Epithelial cell of proximal tubule (primary cell): ENCODE data around the gene DMAC2L. TPM values are rescaled to one million over a fixed set of nuclear protein-coding genes. Genes with fewer than 3 reads are reported as not detected.

ENCODE experiments used
- DNase-seq: peaks from one replicate; pipeline ENCODE4 v3.0.0-alpha.2; 2011; ENCODE audit warnings: low read depth
- H3K4me3 ChIP-seq: 2 replicates; pipeline ENCODE4 v1.5.1; 2011; ENCODE audit warnings: low read depth, mild to moderate bottlenecking, low read length
- total RNA-seq: library from RNA; depleted of rRNA; stranded (reverse); fragments of >200 nt; gene quantifications from 2 replicates; pipeline ENCODE4 v1.2.3, GENCODE V29; 2015
- TF ChIP-seq, protein P1 (sequence below): conservative IDR thresholded peaks from 2 replicates; pipeline ENCODE4 v1.5.1; 2012; ENCODE audit warnings: low read depth, mild to moderate bottlenecking, low read length

DMAC2L gene
- total RNA-seq: 5.4 and 9.5 TPM in 2 replicates

GRCh38 chr14:50311972-50312733 is at the start of gene DMAC2L, which contains the start of gene L2HGDH:
DMAC2L (plus strand) TSS chr14:50312324; CDS start chr14:50321488, 9,164 bp downstream.
L2HGDH (minus strand) TSS chr14:50312229; CDS start chr14:50312150, 79 bp downstream.
- TF ChIP-seq, protein P1, sequence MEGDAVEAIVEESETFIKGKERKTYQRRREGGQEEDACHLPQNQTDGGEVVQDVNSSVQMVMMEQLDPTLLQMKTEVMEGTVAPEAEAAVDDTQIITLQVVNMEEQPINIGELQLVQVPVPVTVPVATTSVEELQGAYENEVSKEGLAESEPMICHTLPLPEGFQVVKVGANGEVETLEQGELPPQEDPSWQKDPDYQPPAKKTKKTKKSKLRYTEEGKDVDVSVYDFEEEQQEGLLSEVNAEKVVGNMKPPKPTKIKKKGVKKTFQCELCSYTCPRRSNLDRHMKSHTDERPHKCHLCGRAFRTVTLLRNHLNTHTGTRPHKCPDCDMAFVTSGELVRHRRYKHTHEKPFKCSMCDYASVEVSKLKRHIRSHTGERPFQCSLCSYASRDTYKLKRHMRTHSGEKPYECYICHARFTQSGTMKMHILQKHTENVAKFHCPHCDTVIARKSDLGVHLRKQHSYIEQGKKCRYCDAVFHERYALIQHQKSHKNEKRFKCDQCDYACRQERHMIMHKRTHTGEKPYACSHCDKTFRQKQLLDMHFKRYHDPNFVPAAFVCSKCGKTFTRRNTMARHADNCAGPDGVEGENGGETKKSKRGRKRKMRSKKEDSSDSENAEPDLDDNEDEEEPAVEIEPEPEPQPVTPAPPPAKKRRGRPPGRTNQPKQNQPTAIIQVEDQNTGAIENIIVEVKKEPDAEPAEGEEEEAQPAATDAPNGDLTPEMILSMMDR: no peak
- DNase-seq: no peak
- H3K4me3 ChIP-seq: peak within 1 kb of the TSS; percentile 81

- TF ChIP-seq, protein P1: no peak
- H3K4me3 ChIP-seq: no peak overlapping the region
- DNase-seq: no peak
These were observed 49.3 kb upstream of the DMAC2L start for GRCh38 chr14:50262865-50263264.

GRCh38 chr14:50263321-50263720 is 48.8 kb upstream of the DMAC2L start:
- no peak overlapping the region for H3K4me3 ChIP-seq
- no peak for DNase-seq
- TF ChIP-seq, protein P1: no peak

- no peak overlapping the region for H3K4me3 ChIP-seq
- no peak for DNase-seq
- TF ChIP-seq, protein P1: no peak
These were observed 47.1 kb upstream of the DMAC2L start for GRCh38 chr14:50265029-50265428.

DNA sequence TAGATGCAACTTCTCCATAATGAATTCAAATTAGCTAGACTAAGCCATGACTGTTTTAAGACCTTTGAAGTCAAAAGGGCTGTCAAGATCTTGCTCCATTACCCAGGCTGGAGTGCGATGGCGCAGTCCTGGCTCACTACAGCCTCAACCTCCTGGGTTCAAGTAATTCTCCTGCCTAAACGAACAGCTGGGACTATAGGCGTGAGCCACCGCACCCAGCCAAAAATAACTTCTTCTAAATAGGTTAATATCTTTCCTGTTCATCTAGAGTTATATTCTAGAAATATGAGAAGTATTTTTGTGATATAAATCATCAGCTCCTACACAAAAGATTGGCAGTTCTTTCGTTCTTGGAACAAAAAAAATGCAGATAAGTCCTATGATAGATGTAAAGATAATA is 41.2 kb upstream of the DMAC2L start:
- DNase-seq: no peak
- no peak overlapping the region for H3K4me3 ChIP-seq
- TF ChIP-seq, protein P1: no peak

- no peak for DNase-seq
- TF ChIP-seq, protein P1: no peak
These were observed 39.6 kb upstream of the DMAC2L start for GRCh38 chr14:50272498-50272897.

GRCh38 chr14:50285861-50286260 is 26.3 kb upstream of the DMAC2L start:
- no peak for DNase-seq

More at GRCh38 chr14:50272498-50272897, 39.6 kb upstream of the DMAC2L start:
- no peak overlapping the region for H3K4me3 ChIP-seq

More at GRCh38 chr14:50285861-50286260, 26.3 kb upstream of the DMAC2L start:
- H3K4me3 ChIP-seq: no peak overlapping the region
- TF ChIP-seq, protein P1: no peak
